Prostate gland (tissue), 2 donors: ENCODE data around the gene ABCG5. TPM values are rescaled to one million over a fixed set of nuclear protein-coding genes. Genes with fewer than 3 reads are reported as not detected.

Experiments
- DNase-seq: peaks from one replicate; pipeline ENCODE4 v3.0.0-alpha.2; 2019; ENCODE audit warnings: low spot score
- H3K27ac ChIP-seq, 2 donors: fragments of 200-600 bp; sonication (generic); 2 replicates each; pipeline ENCODE4 v1.5.1; 2017 to 2019
- H3K27me3 ChIP-seq: fragments of 200-600 bp; sonication (generic); replicated peaks from 2 replicates; pipeline ENCODE4 v1.5.1; 2019; ENCODE audit not compliant: insufficient read depth
- H3K36me3 ChIP-seq, 2 donors: fragments of 200-600 bp; sonication (generic); 1 replicate in 1 of 2; 2 replicates in 1 of 2; pipeline versions ENCODE4 v1.5.1 to v1.8.1; 2017 to 2019
- H3K4me1 ChIP-seq: fragments of 200-600 bp; sonication (generic); replicated peaks from 2 replicates; pipeline ENCODE4 v1.5.1; 2019
- H3K4me3 ChIP-seq, 2 donors: fragments of 200-600 bp; sonication (generic); 2 replicates each; pipeline ENCODE4 v1.5.1; 2017 to 2019
- H3K9me3 ChIP-seq: fragments of 200-600 bp; sonication (generic); 2 replicates; pipeline ENCODE4 v1.5.1; 2017
- POLR2A ChIP-seq: fragments of 450-650 bp; IDR thresholded peaks from one replicate; pipeline ENCODE4 v1.6.1; 2016; ENCODE audit warnings: antibody characterized with exemption, mild to moderate bottlenecking
- POLR2AphosphoS5 ChIP-seq: sonication (generic); formaldehyde crosslinking; IDR thresholded peaks from one replicate; pipeline ENCODE4 v1.6.1; 2017; ENCODE audit warnings: antibody characterized with exemption
- whole genome bisulfite sequencing: methylation state at CpG from one replicate; pipeline ENCODE4 v1.1.5; 2018; 5-methylcytosine and 5-hydroxymethylcytosine counted together
- intact Hi-C: fragments of 100-400 bp; cut with DNase I; formaldehyde crosslinking; loops from one replicate; pipeline ENCODE4 v1.14.2; 2022
- small RNA-seq, 2 donors: library from RNA; depleted of rRNA; stranded (forward); fragments of <200 nt; gene quantifications; one replicate each; pipeline ENCODE3, GENCODE V24; 2016
- total RNA-seq, 2 donors: library from RNA; depleted of rRNA; stranded (reverse); fragments of >200 nt; gene quantifications; one replicate each; pipeline ENCODE4 v1.1.0, GENCODE V29; 2016
- TF ChIP-seq, protein P1 (sequence below), 4 experiments: fragments of 200-600 bp in 2 of 4; fragments of 450-650 bp in 2 of 4; sonication (generic) in 2 of 4; IDR thresholded peaks; 1 replicate in 3 of 4; 2 replicates in 1 of 4; pipeline ENCODE4 v1.5.1; 2016 to 2019; ENCODE audit warnings: antibody characterized with exemption in 4 of 4, mild to moderate bottlenecking in 2 of 4, moderate library complexity in 2 of 4

Gene ABCG5
- total RNA-seq, 2 donors from 2014 or later: not detected

- no peak overlapping the region for H3K27ac ChIP-seq
- intact Hi-C loops: no loop called here
- no peaks in the 10 kb centered on the region for H3K27me3 ChIP-seq
- H3K4me3 ChIP-seq: no peak overlapping the region
- H3K9me3 ChIP-seq: no peaks in the 10 kb centered on the region
- H3K36me3 ChIP-seq: no peaks in the 10 kb centered on the region
- WGBS: 96% methylated on average over 2 of the region's 2 CpGs
- no peaks in the 10 kb centered on the region for H3K4me1 ChIP-seq
- DNase-seq: no peak
- TF ChIP-seq POLR2AphosphoS5 (no peak), POLR2A (no peak)
- TF ChIP-seq, protein P1, sequence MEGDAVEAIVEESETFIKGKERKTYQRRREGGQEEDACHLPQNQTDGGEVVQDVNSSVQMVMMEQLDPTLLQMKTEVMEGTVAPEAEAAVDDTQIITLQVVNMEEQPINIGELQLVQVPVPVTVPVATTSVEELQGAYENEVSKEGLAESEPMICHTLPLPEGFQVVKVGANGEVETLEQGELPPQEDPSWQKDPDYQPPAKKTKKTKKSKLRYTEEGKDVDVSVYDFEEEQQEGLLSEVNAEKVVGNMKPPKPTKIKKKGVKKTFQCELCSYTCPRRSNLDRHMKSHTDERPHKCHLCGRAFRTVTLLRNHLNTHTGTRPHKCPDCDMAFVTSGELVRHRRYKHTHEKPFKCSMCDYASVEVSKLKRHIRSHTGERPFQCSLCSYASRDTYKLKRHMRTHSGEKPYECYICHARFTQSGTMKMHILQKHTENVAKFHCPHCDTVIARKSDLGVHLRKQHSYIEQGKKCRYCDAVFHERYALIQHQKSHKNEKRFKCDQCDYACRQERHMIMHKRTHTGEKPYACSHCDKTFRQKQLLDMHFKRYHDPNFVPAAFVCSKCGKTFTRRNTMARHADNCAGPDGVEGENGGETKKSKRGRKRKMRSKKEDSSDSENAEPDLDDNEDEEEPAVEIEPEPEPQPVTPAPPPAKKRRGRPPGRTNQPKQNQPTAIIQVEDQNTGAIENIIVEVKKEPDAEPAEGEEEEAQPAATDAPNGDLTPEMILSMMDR (IDR thresholded peaks at IDR 0.05): no peak
These were observed 75.5 kb downstream of the ABCG5 start for GRCh38 chr2:43763091-43763490.

Small RNA genes within 50 kb of the gene (small RNA-seq; reads per million reads assigned to genes)
- gene RN7SKP66: 0 reads per million in 2 donors

Other genes starting within 250 kb of the ABCG5 start
- gene THADA, start 242.8 kb downstream of the ABCG5 start, total RNA-seq: 10 to 100 TPM; 41.1 to 54.3 TPM
- gene PLEKHH2, start 201.6 kb downstream of the ABCG5 start, total RNA-seq: 10 to 100 TPM in 1 of 2 donors, 1 to 10 TPM in 1; 5.9 to 25.2 TPM
- gene C1GALT1C1L, start 162.4 kb downstream of the ABCG5 start, total RNA-seq: 1 to 10 TPM in 1 of 2 donors, under 1 TPM in 1; 0.91 to 2.3 TPM
- 10 to 100 TPM; 26.1 to 27.3 TPM for gene DYNC2LI1, start 64.8 kb downstream of the ABCG5 start, total RNA-seq
- gene ABCG8, start 132 bp upstream of the ABCG5 start, total RNA-seq: under 1 TPM in 1 of 2 donors, not detected in 1; 0.57 TPM
- gene LRPPRC, start 157.2 kb upstream of the ABCG5 start, total RNA-seq: 10 to 100 TPM; 49.3 to 82.3 TPM